HEK293 (cell line): ENCODE results near the gene ADAMTS16.

Experiments used
- CTCF ChIA-PET: fragments of 350-600 bp; formaldehyde crosslinking; extraction: SDS; loops from one replicate; lab custom pipeline; 2021; ENCODE audit warnings: antibody characterized with exemption; lab: Yijun Ruan, JAX
- POLR2A ChIA-PET: fragments of 300-600 bp; formaldehyde crosslinking; extraction: SDS; loops from one replicate; lab custom pipeline; 2020; ENCODE audit warnings: antibody characterized with exemption, inconsistent platforms; lab: Yijun Ruan, JAX
- H3K27ac ChIP-seq: fragments of 200-500 bp; sonication (Bioruptor generic); 2 replicates; pipeline ENCODE4 v1.5.1; 2014; ENCODE audit warnings: low read depth, low read length, control low read depth, inconsistent platforms; ENCODE audit errors: extremely low read depth
- H3K36me3 ChIP-seq, 2 experiments: fragments of 200-500 bp in 1 of 2; sonication (Bioruptor generic) in 1 of 2; 1 replicate in 1 of 2; 2 replicates in 1 of 2; pipeline ENCODE4 v1.5.1; 2014 to 2017; ENCODE audit warnings: inconsistent platforms in 2 of 2, low read length in 2 of 2; ENCODE audit not compliant: control insufficient read depth in 2 of 2, insufficient read depth in 1 of 2
- H3K4me1 ChIP-seq: fragments of 200-500 bp; sonication (Bioruptor generic); 2 replicates; pipeline ENCODE4 v1.5.1; 2014; ENCODE audit warnings: mild to moderate bottlenecking, low read length, inconsistent platforms; ENCODE audit not compliant: control insufficient read depth, insufficient read depth
- H3K4me3 ChIP-seq: 2 replicates; pipeline ENCODE4 v1.5.1; 2011; ENCODE audit warnings: low read depth, mild to moderate bottlenecking, control low read depth, low read length, moderate library complexity
- H3K9me3 ChIP-seq: fragments of 200-500 bp; sonication (Bioruptor generic); 2 replicates; pipeline ENCODE4 v1.5.1; 2014; ENCODE audit warnings: low read depth, low read length, inconsistent platforms; ENCODE audit not compliant: control insufficient read depth, insufficient read depth
- GLI4 ChIP-seq: fragments of 450-650 bp; formaldehyde crosslinking; IDR thresholded peaks from 2 replicates; pipeline ENCODE4 v1.5.1; 2016; ENCODE audit warnings: missing biosample characterization, missing genetic modification characterization
- PBX3 ChIP-seq: sonication (generic); formaldehyde crosslinking; IDR thresholded peaks from 2 replicates; pipeline ENCODE4 v1.8.1; 2022; ENCODE audit warnings: mild to moderate bottlenecking, moderate library complexity, missing genetic modification reagents
- REST ChIP-seq: fragments of 450-650 bp; formaldehyde crosslinking; IDR thresholded peaks from 2 replicates; pipeline ENCODE4 v1.5.1; 2016; ENCODE audit warnings: missing biosample characterization, missing genetic modification characterization
- ZBTB49 ChIP-seq: fragments of 450-650 bp; formaldehyde crosslinking; IDR thresholded peaks from 2 replicates; pipeline ENCODE4 v1.5.1; 2016; ENCODE audit warnings: missing biosample characterization, missing genetic modification characterization, low read depth
- ZNF132 ChIP-seq: fragments of 450-650 bp; formaldehyde crosslinking; IDR thresholded peaks from 2 replicates; pipeline ENCODE4 v1.5.1; 2017; ENCODE audit warnings: missing biosample characterization, missing genetic modification characterization, borderline replicate concordance
- ZNF146 ChIP-seq: fragments of 450-650 bp; formaldehyde crosslinking; IDR thresholded peaks from 2 replicates; pipeline ENCODE4 v1.5.1; 2016; ENCODE audit warnings: missing biosample characterization, missing genetic modification characterization
- ZNF266 ChIP-seq: fragments of 450-650 bp; formaldehyde crosslinking; IDR thresholded peaks from 2 replicates; pipeline ENCODE4 v1.5.1; 2016; ENCODE audit warnings: missing biosample characterization, missing genetic modification characterization, low read depth
- ZNF292 ChIP-seq: fragments of 450-650 bp; formaldehyde crosslinking; IDR thresholded peaks from 2 replicates; pipeline ENCODE4 v1.5.1; 2016; ENCODE audit warnings: low read depth, missing biosample characterization, missing genetic modification characterization, borderline replicate concordance
- ZNF530 ChIP-seq: fragments of 450-650 bp; formaldehyde crosslinking; IDR thresholded peaks from 2 replicates; pipeline ENCODE4 v1.5.1; 2016; ENCODE audit warnings: low read depth, missing biosample characterization, missing genetic modification characterization
- ZNF555 ChIP-seq: fragments of 450-650 bp; formaldehyde crosslinking; conservative IDR thresholded peaks from 2 replicates; pipeline ENCODE4 v1.5.1; 2017; ENCODE audit warnings: missing biosample characterization, mild to moderate bottlenecking, missing genetic modification characterization, inconsistent platforms
- ZNF843 ChIP-seq: fragments of 450-650 bp; formaldehyde crosslinking; IDR thresholded peaks from 2 replicates; pipeline ENCODE4 v1.5.1; 2016; ENCODE audit warnings: missing biosample characterization, missing genetic modification characterization
- TF ChIP-seq, protein P1 (sequence below): fragments of 450-650 bp; IDR thresholded peaks from 2 replicates; pipeline ENCODE4 v1.5.1; 2018; ENCODE audit warnings: missing biosample characterization, mild to moderate bottlenecking, missing genetic modification characterization
- TF ChIP-seq, protein P2 (sequence below): fragments of 450-650 bp; formaldehyde crosslinking; IDR thresholded peaks from 2 replicates; pipeline ENCODE4 v1.5.1; 2016; ENCODE audit warnings: missing biosample characterization, missing genetic modification characterization, borderline replicate concordance

The ADAMTS16 gene

DNA sequence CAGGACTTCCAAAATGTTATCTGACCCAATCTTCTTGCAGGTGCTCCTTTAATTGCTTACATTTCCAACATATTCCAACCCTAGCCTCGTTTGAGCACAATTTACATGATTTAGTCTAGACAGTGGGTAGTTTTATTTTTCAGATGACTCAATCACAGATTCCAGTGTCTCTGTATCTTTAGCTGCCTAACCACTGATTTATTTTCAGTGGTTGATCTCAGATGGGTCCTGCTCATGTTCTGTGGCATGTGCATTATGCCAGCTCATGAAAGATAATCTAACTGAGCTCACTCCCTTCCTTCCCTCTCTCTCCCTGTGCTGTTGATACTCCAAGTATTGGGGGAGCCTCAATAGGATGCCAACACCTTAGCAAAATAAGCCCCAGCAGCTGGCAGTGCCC, 176.2 kb downstream of the ADAMTS16 start:
- H3K4me3 ChIP-seq: no peak overlapping the region
- H3K36me3 ChIP-seq: no peaks in the 10 kb centered on the region
- CTCF ChIA-PET: interaction anchor here (1.2 kb wide), 1 partner anchor 174 kb away, joined by 3 read pairs; no protein-coding TSS in a partner anchor
- H3K9me3 ChIP-seq: no peaks in the 10 kb centered on the region
- POLR2A ChIA-PET: no interaction called here
- H3K4me1 ChIP-seq: peaks cover 6% of the 10 kb centered on the region; the same call in 1 of the 2 replicates
- no peak overlapping the region for H3K27ac ChIP-seq
- TF ChIP-seq PBX3 (CRISPR knock-in tag): no peak
- TF ChIP-seq, protein P1, sequence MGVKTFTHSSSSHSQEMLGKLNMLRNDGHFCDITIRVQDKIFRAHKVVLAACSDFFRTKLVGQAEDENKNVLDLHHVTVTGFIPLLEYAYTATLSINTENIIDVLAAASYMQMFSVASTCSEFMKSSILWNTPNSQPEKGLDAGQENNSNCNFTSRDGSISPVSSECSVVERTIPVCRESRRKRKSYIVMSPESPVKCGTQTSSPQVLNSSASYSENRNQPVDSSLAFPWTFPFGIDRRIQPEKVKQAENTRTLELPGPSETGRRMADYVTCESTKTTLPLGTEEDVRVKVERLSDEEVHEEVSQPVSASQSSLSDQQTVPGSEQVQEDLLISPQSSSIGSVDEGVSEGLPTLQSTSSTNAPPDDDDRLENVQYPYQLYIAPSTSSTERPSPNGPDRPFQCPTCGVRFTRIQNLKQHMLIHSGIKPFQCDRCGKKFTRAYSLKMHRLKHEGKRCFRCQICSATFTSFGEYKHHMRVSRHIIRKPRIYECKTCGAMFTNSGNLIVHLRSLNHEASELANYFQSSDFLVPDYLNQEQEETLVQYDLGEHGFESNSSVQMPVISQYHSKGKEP (tag by site-specific recombination): no peak
- TF ChIP-seq ZNF530: no peak
- no peak for TF ChIP-seq ZBTB49 (tag by site-specific recombination)
- no peak for TF ChIP-seq GLI4 (tag by site-specific recombination)
- TF ChIP-seq ZNF292 (tag by site-specific recombination): no peak
- TF ChIP-seq ZNF555 (tag by site-specific recombination): no peak
- TF ChIP-seq, protein P2, sequence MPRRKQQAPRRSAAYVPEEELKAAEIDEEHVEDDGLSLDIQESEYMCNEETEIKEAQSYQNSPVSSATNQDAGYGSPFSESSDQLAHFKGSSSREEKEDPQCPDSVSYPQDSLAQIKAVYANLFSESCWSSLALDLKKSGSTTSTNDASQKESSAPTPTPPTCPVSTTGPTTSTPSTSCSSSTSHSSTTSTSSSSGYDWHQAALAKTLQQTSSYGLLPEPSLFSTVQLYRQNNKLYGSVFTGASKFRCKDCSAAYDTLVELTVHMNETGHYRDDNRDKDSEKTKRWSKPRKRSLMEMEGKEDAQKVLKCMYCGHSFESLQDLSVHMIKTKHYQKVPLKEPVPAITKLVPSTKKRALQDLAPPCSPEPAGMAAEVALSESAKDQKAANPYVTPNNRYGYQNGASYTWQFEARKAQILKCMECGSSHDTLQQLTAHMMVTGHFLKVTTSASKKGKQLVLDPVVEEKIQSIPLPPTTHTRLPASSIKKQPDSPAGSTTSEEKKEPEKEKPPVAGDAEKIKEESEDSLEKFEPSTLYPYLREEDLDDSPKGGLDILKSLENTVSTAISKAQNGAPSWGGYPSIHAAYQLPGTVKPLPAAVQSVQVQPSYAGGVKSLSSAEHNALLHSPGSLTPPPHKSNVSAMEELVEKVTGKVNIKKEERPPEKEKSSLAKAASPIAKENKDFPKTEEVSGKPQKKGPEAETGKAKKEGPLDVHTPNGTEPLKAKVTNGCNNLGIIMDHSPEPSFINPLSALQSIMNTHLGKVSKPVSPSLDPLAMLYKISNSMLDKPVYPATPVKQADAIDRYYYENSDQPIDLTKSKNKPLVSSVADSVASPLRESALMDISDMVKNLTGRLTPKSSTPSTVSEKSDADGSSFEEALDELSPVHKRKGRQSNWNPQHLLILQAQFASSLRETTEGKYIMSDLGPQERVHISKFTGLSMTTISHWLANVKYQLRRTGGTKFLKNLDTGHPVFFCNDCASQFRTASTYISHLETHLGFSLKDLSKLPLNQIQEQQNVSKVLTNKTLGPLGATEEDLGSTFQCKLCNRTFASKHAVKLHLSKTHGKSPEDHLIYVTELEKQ (tag by site-specific recombination): no peak
- TF ChIP-seq REST: no peak
- no peak for TF ChIP-seq ZNF146
- TF ChIP-seq ZNF266 (tag by site-specific recombination): no peak
- TF ChIP-seq ZNF132 (tag by site-specific recombination): no peak
- no peak for TF ChIP-seq ZNF843 (tag by site-specific recombination)
- TF ChIP-seq, all 188 proteins: peak for 0
